A673 (cell line): ENCODE data around the gene RBFOX1. TPM values are rescaled to one million over a fixed set of nuclear protein-coding genes. Genes with fewer than 3 reads are reported as not detected.

ENCODE experiments used
- BruUV-seq: library from RNA; stranded (reverse); fragments of 400-500 nt; replicated peaks from 2 replicates; lab custom pipeline; 2021; lab: Mats Ljungman, UMichigan
- CTCF ChIA-PET: fragments of 300-600 bp; sonication (Branson Sonifier 250); formaldehyde crosslinking; loops from one replicate; lab custom pipeline; 2022; ENCODE audit warnings: antibody characterized with exemption; lab: Charles Lee
- POLR2A ChIA-PET: fragments of 300-600 bp; sonication (Branson Sonifier 250); formaldehyde crosslinking; loops from one replicate; lab custom pipeline; 2022; ENCODE audit warnings: antibody characterized with exemption; ENCODE audit not compliant: low non-redundant PET; lab: Charles Lee
- DNase-seq: peaks from one replicate; pipeline ENCODE4 v3.0.0-alpha.2; 2015; ENCODE audit warnings: low spot score
- H3K27ac ChIP-seq: fragments of 200-600 bp; sonication (generic); 2 replicates; pipeline ENCODE4 v1.5.1; 2016; ENCODE audit warnings: mixed run types, low read depth, mild to moderate bottlenecking, mixed read lengths, antibody characterized with exemption, low read length; ENCODE audit not compliant: poor library complexity, severe bottlenecking
- H3K27me3 ChIP-seq: fragments of 200-600 bp; sonication (generic); replicated peaks from 2 replicates; pipeline ENCODE4 v1.6.1; 2017; ENCODE audit warnings: mixed run types, low read depth, mild to moderate bottlenecking, mixed read lengths, antibody characterized with exemption, low read length; ENCODE audit not compliant: insufficient read depth, poor library complexity
- H3K36me3 ChIP-seq: fragments of 200-600 bp; sonication (generic); 2 replicates; pipeline ENCODE4 v1.6.1; 2016; ENCODE audit warnings: mixed run types, mild to moderate bottlenecking, mixed read lengths, antibody characterized with exemption, low read length; ENCODE audit not compliant: insufficient read depth, poor library complexity, severe bottlenecking
- H3K4me1 ChIP-seq: fragments of 200-600 bp; sonication (generic); 2 replicates; pipeline ENCODE4 v1.6.1; 2017; ENCODE audit warnings: mixed run types, mild to moderate bottlenecking, mixed read lengths, antibody characterized with exemption, low read length; ENCODE audit not compliant: insufficient read depth, poor library complexity, severe bottlenecking
- H3K4me3 ChIP-seq: fragments of 200-600 bp; sonication (generic); 2 replicates; pipeline ENCODE4 v1.5.1; 2016; ENCODE audit warnings: low read depth, mixed run types, mild to moderate bottlenecking, mixed read lengths, low read length; ENCODE audit not compliant: poor library complexity, severe bottlenecking
- H3K9me3 ChIP-seq: fragments of 200-600 bp; sonication (generic); 2 replicates; pipeline ENCODE4 v1.6.1; 2016; ENCODE audit warnings: mixed run types, low read depth, mild to moderate bottlenecking, mixed read lengths, antibody characterized with exemption, low read length; ENCODE audit not compliant: poor library complexity, severe bottlenecking
- CTCF ChIP-seq: fragments of 300-800, 200-600 bp; sonication (generic); conservative IDR thresholded peaks from 2 replicates; pipeline ENCODE4 v1.5.1; 2017; ENCODE audit warnings: low read depth, mild to moderate bottlenecking, antibody characterized with exemption, low read length, moderate library complexity, mixed read lengths
- EZH2 ChIP-seq: fragments of 200-600 bp; sonication (generic); IDR thresholded peaks from 2 replicates; pipeline ENCODE4 v1.6.1; 2017; ENCODE audit warnings: borderline replicate concordance, low read depth, mild to moderate bottlenecking, mixed read lengths, antibody characterized with exemption, low read length; ENCODE audit not compliant: poor library complexity, severe bottlenecking
- intact Hi-C: fragments of 100-400 bp; cut with micrococcal nuclease; formaldehyde crosslinking; loops from one replicate; pipeline ENCODE4 v1.10.0; 2022; ENCODE audit not compliant: unreplicated experiment
- total RNA-seq: library from RNA; stranded (reverse); gene quantifications from 2 replicates; pipeline ENCODE4 v1.2.3, GENCODE V29; 2021

The RBFOX1 gene
- total RNA-seq, 1 experiment from 2014 or later: 1.8 TPM

GRCh38 chr16:7343243-7343642 is 10.6 kb downstream of the RBFOX1 start:
- no peaks in the 10 kb centered on the region for H3K9me3 ChIP-seq
- no peaks in the 10 kb centered on the region for H3K4me1 ChIP-seq
- no peaks in the 10 kb centered on the region for H3K27me3 ChIP-seq
- CTCF ChIA-PET: no interaction called here
- TF ChIP-seq EZH2 (no peak), CTCF (no peak)
- BruUV-seq: no TSS peak
- no peaks in the 10 kb centered on the region for H3K36me3 ChIP-seq
- no peak overlapping the region for H3K4me3 ChIP-seq
- DNase-seq: no peak
- intact Hi-C loops: no loop called here
- POLR2A ChIA-PET: no interaction called here
- H3K27ac ChIP-seq: no peak overlapping the region

GRCh38 chr16:7344830-7345780 is 12.5 kb downstream of the RBFOX1 start:
- no peak for DNase-seq
- intact Hi-C loops: no loop called here
- H3K4me3 ChIP-seq: no peak overlapping the region
- no peak for TF ChIP-seq EZH2
- no peak for TF ChIP-seq CTCF
- ChIA-PET POLR2A (interaction anchor here (0.6 kb wide), 1 partner anchor 935 kb away, joined by 3 read pairs; no protein-coding TSS in a partner anchor), CTCF (no interaction called here)
- H3K4me1 ChIP-seq: no peaks in the 10 kb centered on the region
- no TSS peak for BruUV-seq
- no peak overlapping the region for H3K27ac ChIP-seq
- H3K36me3 ChIP-seq: no peaks in the 10 kb centered on the region
- no peaks in the 10 kb centered on the region for H3K27me3 ChIP-seq
- no peaks in the 10 kb centered on the region for H3K9me3 ChIP-seq

GRCh38 chr16:7350806-7351205 is 18.2 kb downstream of the RBFOX1 start:
- Histone ChIP-seq H3K27ac (no peak overlapping the region), H3K4me1 (no peaks in the 10 kb centered on the region), H3K4me3 (no peak overlapping the region), H3K27me3 (no peaks in the 10 kb centered on the region), H3K36me3 (no peaks in the 10 kb centered on the region), H3K9me3 (no peaks in the 10 kb centered on the region)
- intact Hi-C loops: no loop called here
- ChIA-PET POLR2A (no interaction called here), CTCF (no interaction called here)
- no TSS peak for BruUV-seq
- DNase-seq: no peak
- TF ChIP-seq EZH2: no peak
- TF ChIP-seq CTCF: no peak
